Astrocyte of the cerebellum (primary cell): ENCODE results near the gene SLC66A2.

Source experiments
- DNase-seq: peaks from one replicate; pipeline ENCODE4 v3.0.0-alpha.2; 2011; ENCODE audit warnings: low read depth
- H3K4me3 ChIP-seq: 2 replicates; pipeline ENCODE4 v1.5.1; 2011; ENCODE audit warnings: mild to moderate bottlenecking, low read depth, low read length, moderate library complexity
- in situ Hi-C: cut with HindIII; loops from 2 replicates; pipeline ENCODE4 v1.10.0; 2017; ENCODE audit warnings: low sequenced_read_pairs
- TF ChIP-seq, protein P1 (sequence below): IDR thresholded peaks from 2 replicates; pipeline ENCODE4 v1.5.1; 2012; ENCODE audit warnings: low read length, low read depth, moderate library complexity, mild to moderate bottlenecking; ENCODE audit errors: missing control alignments

The SLC66A2 gene

DNA sequence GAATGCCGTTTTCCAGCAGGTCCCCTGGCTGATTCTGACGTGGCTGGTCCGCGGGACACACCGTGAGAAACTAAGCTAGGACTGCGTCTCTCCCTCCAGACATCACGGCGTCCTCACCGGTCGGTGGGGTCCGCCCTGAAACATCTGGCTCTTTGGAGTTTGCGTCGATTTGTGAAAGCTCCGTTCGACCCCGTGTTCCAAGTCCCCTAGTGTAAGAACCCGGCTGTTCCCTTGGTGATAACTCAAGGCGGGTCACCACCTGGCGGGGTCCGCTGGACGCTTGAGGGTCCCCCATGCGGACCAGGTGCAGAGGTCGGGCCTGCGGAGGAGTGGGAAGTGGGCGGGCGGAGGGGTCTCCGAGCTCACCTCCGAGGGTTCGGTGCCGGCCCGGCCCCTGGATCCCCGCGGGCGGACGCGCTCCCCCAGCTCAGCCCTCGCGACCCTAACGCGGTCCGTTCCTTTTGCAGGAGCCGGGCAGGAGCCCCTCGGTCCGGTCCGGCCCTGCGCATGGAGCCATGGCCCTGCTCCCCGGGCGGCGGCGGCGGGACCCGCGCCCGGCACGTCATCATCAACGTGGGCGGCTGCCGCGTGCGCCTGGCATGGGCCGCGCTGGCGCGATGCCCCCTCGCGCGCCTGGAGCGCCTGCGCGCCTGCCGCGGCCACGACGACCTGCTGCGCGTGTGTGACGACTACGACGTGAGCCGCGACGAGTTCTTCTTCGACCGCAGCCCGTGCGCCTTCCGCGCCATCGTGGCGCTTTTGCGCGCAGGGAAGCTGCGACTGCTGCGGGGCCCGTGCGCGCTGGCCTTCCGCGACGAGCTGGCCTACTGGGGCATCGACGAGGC, 88.1 kb downstream of the SLC66A2 start:
- in situ Hi-C loops = loop anchor here (5.0 kb wide), 2 partner anchors 51 to 64 kb away; no protein-coding TSS in a partner anchor
- no peak for DNase-seq
- TF ChIP-seq, protein P1, sequence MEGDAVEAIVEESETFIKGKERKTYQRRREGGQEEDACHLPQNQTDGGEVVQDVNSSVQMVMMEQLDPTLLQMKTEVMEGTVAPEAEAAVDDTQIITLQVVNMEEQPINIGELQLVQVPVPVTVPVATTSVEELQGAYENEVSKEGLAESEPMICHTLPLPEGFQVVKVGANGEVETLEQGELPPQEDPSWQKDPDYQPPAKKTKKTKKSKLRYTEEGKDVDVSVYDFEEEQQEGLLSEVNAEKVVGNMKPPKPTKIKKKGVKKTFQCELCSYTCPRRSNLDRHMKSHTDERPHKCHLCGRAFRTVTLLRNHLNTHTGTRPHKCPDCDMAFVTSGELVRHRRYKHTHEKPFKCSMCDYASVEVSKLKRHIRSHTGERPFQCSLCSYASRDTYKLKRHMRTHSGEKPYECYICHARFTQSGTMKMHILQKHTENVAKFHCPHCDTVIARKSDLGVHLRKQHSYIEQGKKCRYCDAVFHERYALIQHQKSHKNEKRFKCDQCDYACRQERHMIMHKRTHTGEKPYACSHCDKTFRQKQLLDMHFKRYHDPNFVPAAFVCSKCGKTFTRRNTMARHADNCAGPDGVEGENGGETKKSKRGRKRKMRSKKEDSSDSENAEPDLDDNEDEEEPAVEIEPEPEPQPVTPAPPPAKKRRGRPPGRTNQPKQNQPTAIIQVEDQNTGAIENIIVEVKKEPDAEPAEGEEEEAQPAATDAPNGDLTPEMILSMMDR = no peak
- no peak overlapping the region for H3K4me3 ChIP-seq

DNA sequence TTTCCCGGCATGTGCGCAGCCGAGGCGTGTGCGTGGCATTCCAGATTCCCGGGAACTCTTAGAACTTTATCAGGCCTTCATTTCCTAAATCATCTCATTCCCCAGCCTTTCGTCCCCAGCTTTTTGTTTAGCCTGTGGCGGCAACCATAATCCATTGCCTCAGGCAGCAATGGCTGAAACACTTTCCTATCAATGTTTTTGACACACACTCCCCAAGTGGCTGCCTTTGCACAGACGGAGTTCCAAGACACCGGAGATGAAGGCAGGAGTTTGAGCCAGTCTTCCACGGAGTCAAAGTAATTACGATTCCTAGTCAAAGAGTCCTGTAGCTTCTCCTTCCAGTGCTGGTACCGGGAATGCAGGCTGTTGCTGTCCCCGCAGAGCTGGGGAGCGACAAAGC, 88.9 kb downstream of the SLC66A2 start:
- TF ChIP-seq, protein P1 = no peak
- H3K4me3 ChIP-seq = no peak overlapping the region
- in situ Hi-C loops = loop anchor here (5.0 kb wide), 2 partner anchors 50 to 65 kb away; no protein-coding TSS in a partner anchor

GRCh38 chr18:79861687-79862086, 89.8 kb downstream of the SLC66A2 start:
- TF ChIP-seq, protein P1 = no peak
- H3K4me3 ChIP-seq = no peak overlapping the region
- in situ Hi-C loops = loop anchor here (5.0 kb wide), 2 partner anchors 49 to 66 kb away; no protein-coding TSS in a partner anchor
- DNase-seq = no peak

More for the DNA sequence above, 88.9 kb downstream of the SLC66A2 start:
- no peak for DNase-seq

DNA sequence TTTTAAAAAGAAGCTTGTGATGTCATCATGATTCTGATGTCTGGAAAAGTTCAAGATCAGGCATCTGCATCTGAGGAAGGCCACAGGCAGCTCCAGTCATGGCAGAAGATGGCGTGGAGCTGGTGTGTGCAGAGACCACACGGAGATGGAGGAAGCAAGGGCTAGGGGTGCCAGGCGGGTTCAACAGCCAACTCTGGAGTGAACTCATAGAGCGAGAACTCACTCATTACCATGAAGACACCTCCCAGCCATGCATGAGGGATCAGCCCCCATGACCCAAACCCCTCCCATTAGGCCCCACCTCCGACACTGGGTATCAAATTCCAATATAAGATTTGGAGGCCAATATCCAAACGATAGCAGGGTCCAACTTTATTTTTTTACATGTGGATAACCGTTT, 92.1 kb downstream of the SLC66A2 start:
- in situ Hi-C loops = no loop called here
- no peak overlapping the region for H3K4me3 ChIP-seq
- TF ChIP-seq, protein P1 = no peak
- DNase-seq = no peak

DNA sequence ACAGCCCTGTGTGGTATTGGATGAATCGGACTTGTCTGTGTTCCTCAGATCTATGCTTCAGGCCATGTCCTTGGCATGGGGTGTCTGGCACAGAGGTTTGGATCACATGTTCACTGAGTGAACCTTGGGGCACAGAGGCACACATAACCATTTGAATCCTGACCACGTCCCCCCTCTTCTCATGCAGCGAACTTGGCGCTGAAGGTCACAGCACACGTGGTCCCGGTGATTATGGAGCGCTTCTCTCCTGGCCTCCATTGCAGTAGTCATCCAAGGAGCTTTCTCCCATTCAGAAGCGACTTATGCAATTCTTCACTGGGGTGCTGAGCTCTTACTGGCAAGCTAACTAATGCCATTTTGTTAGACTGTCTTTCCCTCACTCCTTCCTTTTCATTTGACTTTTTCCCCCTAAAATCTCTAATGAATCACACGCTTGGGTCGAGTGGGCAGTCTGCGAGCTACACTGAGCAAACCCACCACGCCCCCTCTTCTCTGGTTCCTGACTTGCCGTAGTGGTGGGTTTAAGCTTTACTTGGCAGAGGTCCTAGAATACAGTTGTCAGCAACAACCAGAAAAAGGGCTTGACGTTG, 94.3 kb downstream of the SLC66A2 start:
- H3K4me3 ChIP-seq = no peak overlapping the region
- in situ Hi-C loops = no loop called here
- TF ChIP-seq, protein P1 = no peak
- DNase-seq = no peak

- H3K4me3 ChIP-seq = no peak overlapping the region
- in situ Hi-C loops = no loop called here
- DNase-seq = no peak
- TF ChIP-seq, protein P1 = no peak
Observed at GRCh38 chr18:79856119-79857007, 95.1 kb downstream of the SLC66A2 start.
